KMS-11 (cell line): ENCODE results near the gene VMP1.

Experiments used
- H2AFZ ChIP-seq: fragments of 200-600 bp; sonication (generic); 2 replicates; pipeline ENCODE4 v1.6.1; 2016; ENCODE audit warnings: antibody characterized with exemption, mixed run types, low read depth
- H3K27ac ChIP-seq: fragments of 200-600 bp; sonication (generic); 2 replicates; pipeline ENCODE4 v1.6.1; 2016; ENCODE audit warnings: mild to moderate bottlenecking, mixed run types
- H3K27me3 ChIP-seq: fragments of 200-600 bp; sonication (generic); 2 replicates; pipeline ENCODE4 v1.6.1; 2017; ENCODE audit warnings: mild to moderate bottlenecking, low read depth, mixed run types, moderate library complexity; ENCODE audit not compliant: insufficient read depth
- H3K36me3 ChIP-seq: fragments of 200-600 bp; sonication (generic); 2 replicates; pipeline ENCODE4 v1.6.1; 2017; ENCODE audit warnings: mild to moderate bottlenecking, mixed run types; ENCODE audit not compliant: insufficient read depth
- H3K4me1 ChIP-seq: fragments of 200-600 bp; sonication (generic); 2 replicates; pipeline ENCODE4 v1.6.1; 2016; ENCODE audit warnings: mild to moderate bottlenecking, low read depth, mixed run types; ENCODE audit not compliant: poor library complexity, severe bottlenecking
- H3K4me2 ChIP-seq: fragments of 200-600 bp; sonication (generic); 2 replicates; pipeline ENCODE4 v1.7.0; 2016; ENCODE audit warnings: mild to moderate bottlenecking, mixed run types
- H3K4me3 ChIP-seq: fragments of 200-600 bp; sonication (generic); IDR thresholded peaks from 2 replicates; pipeline ENCODE4 v1.6.1; 2017; ENCODE audit warnings: low read depth, low read length, mixed read lengths; ENCODE audit not compliant: insufficient read depth
- H3K79me2 ChIP-seq: fragments of 200-600 bp; sonication (generic); 2 replicates; pipeline ENCODE4 v1.6.1; 2016; ENCODE audit warnings: low read depth, mixed run types; ENCODE audit not compliant: insufficient read depth
- H3K9ac ChIP-seq: fragments of 200-600 bp; sonication (generic); 2 replicates; pipeline ENCODE4 v1.6.1; 2016; ENCODE audit warnings: mild to moderate bottlenecking, mixed run types
- H4K20me1 ChIP-seq: fragments of 200-600 bp; sonication (generic); 2 replicates; pipeline ENCODE4 v1.6.1; 2016; ENCODE audit warnings: mild to moderate bottlenecking, mixed run types; ENCODE audit not compliant: insufficient read depth
- TF ChIP-seq, protein P1 (sequence below): fragments of 200-600 bp; sonication (generic); conservative IDR thresholded peaks from 2 replicates; pipeline ENCODE4 v1.6.1; 2017; ENCODE audit warnings: low read depth, mild to moderate bottlenecking, antibody characterized with exemption, low read length, moderate library complexity, mixed read lengths

VMP1 gene

DNA sequence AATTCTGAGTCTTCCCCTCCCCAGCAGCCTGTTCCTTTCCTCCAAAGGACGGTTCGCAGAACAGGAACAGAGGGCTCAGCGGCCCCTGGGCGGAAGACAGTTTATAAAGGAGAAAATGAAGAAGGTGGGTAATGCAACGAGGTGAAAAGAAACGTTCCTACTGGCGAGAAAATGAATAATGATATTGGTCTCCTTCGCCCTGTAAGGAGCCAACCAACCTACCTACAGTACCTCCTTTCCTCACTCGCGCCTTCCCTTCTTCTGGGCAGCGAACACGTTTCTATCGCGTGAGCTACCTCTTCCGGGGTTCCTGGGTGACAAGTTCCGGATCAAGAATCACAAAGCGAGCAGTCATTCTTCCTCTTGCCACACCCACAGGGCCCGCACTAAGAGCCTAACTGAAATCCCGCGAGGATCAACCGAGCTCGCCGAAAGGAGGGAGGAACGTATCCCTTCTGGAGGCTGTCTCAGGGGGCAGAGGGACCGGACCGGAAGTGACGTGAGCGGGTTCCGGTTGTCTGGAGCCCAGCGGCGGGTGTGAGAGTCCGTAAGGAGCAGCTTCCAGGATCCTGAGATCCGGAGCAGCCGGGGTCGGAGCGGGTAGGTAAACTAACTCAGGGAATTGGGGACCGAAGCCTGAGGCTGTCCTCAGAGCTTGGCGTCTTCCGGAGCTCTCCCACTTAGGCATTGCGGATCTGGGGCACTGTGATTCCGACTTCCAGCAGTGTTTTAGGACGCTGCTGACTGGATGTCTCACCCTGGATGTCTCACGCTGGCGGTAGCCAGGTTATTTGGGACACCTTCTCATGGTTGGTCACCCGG, at the start of gene VMP1, which contains the start of gene PTRH2:
Gene VMP1, plus strand, starts transcription at position 506 of the 822 bp plus-strand sequence. CDS start 23,793 bp downstream, outside the sequence.
Gene PTRH2, minus strand, starts transcription at position 282 of the 822 bp plus-strand sequence. CDS start 9,452 bp downstream, outside the sequence.
- TF ChIP-seq, protein P1, sequence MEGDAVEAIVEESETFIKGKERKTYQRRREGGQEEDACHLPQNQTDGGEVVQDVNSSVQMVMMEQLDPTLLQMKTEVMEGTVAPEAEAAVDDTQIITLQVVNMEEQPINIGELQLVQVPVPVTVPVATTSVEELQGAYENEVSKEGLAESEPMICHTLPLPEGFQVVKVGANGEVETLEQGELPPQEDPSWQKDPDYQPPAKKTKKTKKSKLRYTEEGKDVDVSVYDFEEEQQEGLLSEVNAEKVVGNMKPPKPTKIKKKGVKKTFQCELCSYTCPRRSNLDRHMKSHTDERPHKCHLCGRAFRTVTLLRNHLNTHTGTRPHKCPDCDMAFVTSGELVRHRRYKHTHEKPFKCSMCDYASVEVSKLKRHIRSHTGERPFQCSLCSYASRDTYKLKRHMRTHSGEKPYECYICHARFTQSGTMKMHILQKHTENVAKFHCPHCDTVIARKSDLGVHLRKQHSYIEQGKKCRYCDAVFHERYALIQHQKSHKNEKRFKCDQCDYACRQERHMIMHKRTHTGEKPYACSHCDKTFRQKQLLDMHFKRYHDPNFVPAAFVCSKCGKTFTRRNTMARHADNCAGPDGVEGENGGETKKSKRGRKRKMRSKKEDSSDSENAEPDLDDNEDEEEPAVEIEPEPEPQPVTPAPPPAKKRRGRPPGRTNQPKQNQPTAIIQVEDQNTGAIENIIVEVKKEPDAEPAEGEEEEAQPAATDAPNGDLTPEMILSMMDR: no peak
- H3K9ac ChIP-seq: peak within 1 kb of the TSS; percentile 87
- H3K79me2 ChIP-seq: peaks cover 100% of the 10 kb centered on the region
- peaks cover 32% of the 10 kb centered on the region for H3K4me1 ChIP-seq
- H3K36me3 ChIP-seq: no peaks in the 10 kb centered on the region; the same call in 1 of the 2 replicates
- H4K20me1 ChIP-seq: peaks cover 13% of the 10 kb centered on the region; the same call in 1 of the 2 replicates
- peak within 1 kb of the TSS; percentile 87 for H3K4me2 ChIP-seq
- peak within 1 kb of the TSS; percentile 54 for H3K4me3 ChIP-seq
- peak within 1 kb of the TSS; percentile 77 for H2AFZ ChIP-seq
- H3K27me3 ChIP-seq: no peaks in the 10 kb centered on the region
- peak within 1 kb of the TSS; percentile 82 for H3K27ac ChIP-seq

DNA sequence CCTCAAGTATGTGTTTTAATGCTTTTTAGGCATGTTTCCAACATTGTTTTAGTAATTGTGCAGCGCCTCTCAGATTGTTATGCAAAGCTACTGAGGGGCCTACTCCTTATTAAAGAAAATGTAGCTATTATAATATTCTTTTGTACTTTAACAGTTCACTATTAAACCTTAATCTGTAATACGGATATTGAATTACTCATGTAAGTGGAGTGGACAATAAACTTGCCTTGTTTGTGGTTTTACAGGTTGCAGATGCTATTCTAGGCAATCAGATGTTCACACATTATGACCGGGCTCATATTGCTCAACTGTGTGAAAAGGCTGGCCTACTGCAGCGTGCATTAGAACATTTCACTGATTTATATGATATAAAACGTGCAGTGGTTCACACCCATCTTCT, 41.2 kb upstream of the VMP1 start:
- Histone ChIP-seq H3K4me3 (no peak overlapping the region), H4K20me1 (no peaks in the 10 kb centered on the region; the same call in 1 of the 2 replicates), H3K4me1 (peaks cover 14% of the 10 kb centered on the region), H3K4me2 (no peak overlapping the region), H2AFZ (no peak overlapping the region), H3K9ac (no peak overlapping the region), H3K36me3 (peaks cover 40% of the 10 kb centered on the region), H3K27me3 (no peaks in the 10 kb centered on the region), H3K79me2 (peaks cover 4% of the 10 kb centered on the region; the same call in 1 of the 2 replicates), H3K27ac (no peak overlapping the region)
- TF ChIP-seq, protein P1: no peak

DNA sequence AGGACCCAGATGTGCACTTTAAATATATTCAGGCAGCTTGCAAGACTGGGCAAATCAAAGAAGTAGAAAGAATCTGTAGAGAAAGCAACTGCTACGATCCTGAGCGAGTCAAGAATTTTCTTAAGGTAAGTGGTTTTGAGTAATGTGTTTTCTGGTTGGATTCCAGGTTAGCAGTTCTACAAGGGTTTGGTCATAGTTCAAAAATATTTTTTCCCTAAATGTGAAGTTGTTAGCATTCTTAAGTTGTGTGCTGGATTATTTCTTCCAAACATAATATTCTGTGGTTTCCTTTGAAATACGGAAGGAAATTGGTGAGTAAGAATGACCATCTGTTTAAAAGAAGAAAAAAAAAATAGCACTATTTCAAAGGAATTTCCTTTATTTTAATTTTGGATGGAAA, 38.6 kb upstream of the VMP1 start:
- no peak overlapping the region for H2AFZ ChIP-seq
- H3K4me3 ChIP-seq: no peak overlapping the region
- peaks cover 14% of the 10 kb centered on the region for H3K4me1 ChIP-seq
- H3K9ac ChIP-seq: no peak overlapping the region
- peaks cover 4% of the 10 kb centered on the region; the same call in 1 of the 2 replicates for H3K79me2 ChIP-seq
- peaks cover 34% of the 10 kb centered on the region for H3K36me3 ChIP-seq
- no peaks in the 10 kb centered on the region for H3K27me3 ChIP-seq
- no peak overlapping the region for H3K4me2 ChIP-seq
- no peak overlapping the region for H3K27ac ChIP-seq
- TF ChIP-seq, protein P1: no peak
- H4K20me1 ChIP-seq: no peaks in the 10 kb centered on the region; the same call in 1 of the 2 replicates

DNA sequence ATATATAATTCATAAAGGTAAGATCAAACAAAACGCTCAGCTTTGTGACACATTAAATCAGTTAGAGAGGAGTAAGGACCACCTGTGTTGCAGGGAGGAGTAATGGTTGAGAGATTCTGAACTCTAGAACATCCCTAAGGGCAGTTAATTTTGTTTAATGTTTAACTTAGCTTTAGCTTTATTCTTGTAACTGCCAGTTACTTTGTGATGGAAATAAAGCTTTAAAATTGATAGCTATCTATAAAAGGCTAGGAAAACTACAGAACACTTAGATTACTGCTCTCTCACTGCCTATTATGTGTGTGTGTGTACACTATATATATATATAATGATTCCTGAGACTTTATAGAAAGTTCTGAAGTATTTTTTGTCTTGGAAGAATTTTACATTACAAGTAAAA, 38.0 kb upstream of the VMP1 start:
- Histone ChIP-seq H3K4me1 (peaks cover 14% of the 10 kb centered on the region), H4K20me1 (no peaks in the 10 kb centered on the region; the same call in 1 of the 2 replicates), H3K36me3 (peaks cover 36% of the 10 kb centered on the region), H2AFZ (no peak overlapping the region), H3K4me3 (no peak overlapping the region), H3K27ac (no peak overlapping the region), H3K79me2 (peaks cover 4% of the 10 kb centered on the region; the same call in 1 of the 2 replicates), H3K9ac (no peak overlapping the region), H3K4me2 (no peak overlapping the region), H3K27me3 (no peaks in the 10 kb centered on the region)
- TF ChIP-seq, protein P1: no peak
